Adrenal gland (tissue), 5 donors: ENCODE measurements around the gene ARHGAP12.

Experiments
- CTCF ChIP-seq, 6 experiments: fragments of 450-650 bp in 4 of 6; fragments of 200-600 bp in 2 of 6; sonication (generic) in 1 of 6; IDR thresholded peaks; 1 replicate in 5 of 6; 2 replicates in 1 of 6; pipeline versions ENCODE4 v1.5.1 to v1.8.0; 2016 to 2021; ENCODE audit warnings: antibody characterized with exemption in 6 of 6, mild to moderate bottlenecking in 2 of 6, moderate library complexity in 1 of 6
- POLR2A ChIP-seq, 2 donors: fragments of 450-650 bp; IDR thresholded peaks; one replicate each; pipeline ENCODE4 v1.6.1; 2017; ENCODE audit warnings: antibody characterized with exemption in 2 of 2, mild to moderate bottlenecking in 2 of 2, moderate library complexity in 1 of 2
- donor health status: DM: no; HTN: no; CAD: no.

- TF ChIP-seq POLR2A (IDR thresholded peaks at IDR 0.05) (no peak), CTCF (IDR thresholded peaks at IDR 0.05) (no peak)
Observed at GRCh38 chr10:31822616-31823318, 105.9 kb downstream of the ARHGAP12 start.
